Neural progenitor cell (in vitro differentiated cells): ENCODE measurements around the gene KRT222.

Experiments
- EZH2 ChIP-seq: fragments of 200-600 bp; sonication (generic); IDR thresholded peaks from 2 replicates; pipeline ENCODE4 v1.6.1; 2017; ENCODE audit warnings: antibody characterized with exemption, mild to moderate bottlenecking, moderate library complexity
- TF ChIP-seq, protein P1 (sequence below): fragments of 200-600 bp; sonication (generic); IDR thresholded peaks from 2 replicates; pipeline ENCODE4 v1.5.1; 2017; ENCODE audit warnings: antibody characterized with exemption, mild to moderate bottlenecking

DNA sequence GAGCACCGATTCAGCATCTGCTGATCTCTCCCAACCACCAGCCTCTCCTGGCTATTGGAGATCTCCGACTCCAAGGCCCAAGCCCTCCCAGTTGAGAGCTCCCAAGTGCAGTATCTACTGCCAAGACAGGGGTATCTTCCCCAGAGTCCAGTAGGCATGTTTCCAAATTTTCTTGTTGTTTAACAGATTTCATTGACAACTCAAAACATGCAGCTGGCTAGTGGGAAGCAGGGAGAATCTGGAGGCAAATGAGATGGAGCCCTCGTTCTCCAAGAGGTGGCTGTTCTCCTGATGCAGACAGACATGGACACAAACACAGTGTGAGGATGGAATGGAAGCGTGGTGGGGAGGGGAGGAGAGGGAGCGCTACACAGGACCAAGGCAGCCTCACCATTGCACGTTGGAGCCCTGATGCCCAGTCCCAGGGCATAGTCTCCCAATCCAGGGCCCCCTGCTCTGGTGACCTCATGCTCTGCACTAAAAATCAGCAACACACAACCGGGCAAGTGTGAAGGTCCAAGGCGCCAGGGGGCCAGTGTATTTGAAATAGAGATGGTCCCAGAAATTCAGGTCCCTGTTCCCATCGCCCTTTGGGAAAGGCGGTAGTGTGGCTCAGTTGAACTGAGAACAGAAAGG lies 49.0 kb downstream of the KRT222 start:
- TF ChIP-seq, protein P1, sequence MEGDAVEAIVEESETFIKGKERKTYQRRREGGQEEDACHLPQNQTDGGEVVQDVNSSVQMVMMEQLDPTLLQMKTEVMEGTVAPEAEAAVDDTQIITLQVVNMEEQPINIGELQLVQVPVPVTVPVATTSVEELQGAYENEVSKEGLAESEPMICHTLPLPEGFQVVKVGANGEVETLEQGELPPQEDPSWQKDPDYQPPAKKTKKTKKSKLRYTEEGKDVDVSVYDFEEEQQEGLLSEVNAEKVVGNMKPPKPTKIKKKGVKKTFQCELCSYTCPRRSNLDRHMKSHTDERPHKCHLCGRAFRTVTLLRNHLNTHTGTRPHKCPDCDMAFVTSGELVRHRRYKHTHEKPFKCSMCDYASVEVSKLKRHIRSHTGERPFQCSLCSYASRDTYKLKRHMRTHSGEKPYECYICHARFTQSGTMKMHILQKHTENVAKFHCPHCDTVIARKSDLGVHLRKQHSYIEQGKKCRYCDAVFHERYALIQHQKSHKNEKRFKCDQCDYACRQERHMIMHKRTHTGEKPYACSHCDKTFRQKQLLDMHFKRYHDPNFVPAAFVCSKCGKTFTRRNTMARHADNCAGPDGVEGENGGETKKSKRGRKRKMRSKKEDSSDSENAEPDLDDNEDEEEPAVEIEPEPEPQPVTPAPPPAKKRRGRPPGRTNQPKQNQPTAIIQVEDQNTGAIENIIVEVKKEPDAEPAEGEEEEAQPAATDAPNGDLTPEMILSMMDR: no peak
- TF ChIP-seq EZH2: no peak
